Nucleus accumbens (tissue), 56 donors: ENCODE data around the gene PLA2G4F.
"Not testable (repeated sequence)": the region's sequence is repeated elsewhere in the genome, so short reads cannot be mapped to it uniquely, and the experiment has no call there.

ENCODE experiments used
- DNase-seq, 56 donors: peaks; one replicate each; lab custom pipeline; 2025; lab: John Stamatoyannopoulos, UW

The PLA2G4F gene

GRCh38 chr15:42107473-42107872 is 49.0 kb downstream of the PLA2G4F start:
- peak in 16 of 56 donors; percentile 6 to 49 (median 30) for DNase-seq

DNA sequence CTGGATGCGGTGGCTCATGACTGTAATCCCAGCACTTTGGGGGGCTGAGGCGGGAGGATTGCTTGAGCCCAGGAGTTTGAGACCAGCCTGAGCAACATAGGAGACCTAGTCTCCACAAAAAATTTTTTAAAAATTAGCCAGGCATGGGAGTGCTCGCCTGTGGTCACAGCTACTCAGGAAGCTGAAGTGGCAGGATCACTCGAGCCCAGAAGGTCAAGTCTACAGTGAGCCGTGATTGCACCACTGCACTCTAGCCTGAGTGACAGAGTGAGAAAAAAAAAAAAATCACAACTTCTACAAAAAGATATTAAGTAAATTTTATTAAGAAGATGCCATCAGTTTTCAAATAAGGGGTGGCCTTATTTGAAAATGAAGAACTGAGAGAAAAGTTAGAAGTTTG is 50.1 kb downstream of the PLA2G4F start:
- DNase-seq = no peak

- no peak for DNase-seq
Measured at GRCh38 chr15:42104095-42104891, 52.1 kb downstream of the PLA2G4F start.

- no peak for DNase-seq
Measured at GRCh38 chr15:42102646-42103235, 53.7 kb downstream of the PLA2G4F start.

GRCh38 chr15:42101861-42102260 is 54.6 kb downstream of the PLA2G4F start:
- DNase-seq = no peak

- no peak for DNase-seq
Measured at GRCh38 chr15:42100021-42100800, 56.2 kb downstream of the PLA2G4F start.

DNA sequence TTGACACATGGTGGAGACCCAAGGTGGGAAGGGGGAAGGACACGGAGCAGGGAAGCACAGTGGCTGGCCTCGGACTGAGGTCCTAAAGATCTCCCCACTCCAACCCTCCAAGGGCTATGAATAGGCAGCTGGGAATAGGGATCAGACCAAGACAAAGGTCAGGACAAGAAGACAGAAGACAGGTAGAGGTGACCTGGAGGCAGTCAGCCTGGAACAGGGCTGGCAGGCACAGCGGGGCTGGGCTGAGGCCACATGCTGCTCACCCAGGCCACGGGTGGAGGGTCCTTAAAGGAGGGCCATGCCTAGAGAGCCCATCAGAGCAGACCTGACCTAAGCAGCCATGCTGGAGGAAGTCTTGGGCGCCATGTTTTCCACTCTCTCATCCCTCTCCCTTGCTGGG is 59.4 kb downstream of the PLA2G4F start:
- DNase-seq = no peak

- no peak for DNase-seq
Measured at GRCh38 chr15:42094512-42094963, 61.9 kb downstream of the PLA2G4F start, which contains the start of gene PLA2G4D. PLA2G4D (minus strand) TSS chr15:42094562; CDS start chr15:42094459, 103 bp downstream.

DNA sequence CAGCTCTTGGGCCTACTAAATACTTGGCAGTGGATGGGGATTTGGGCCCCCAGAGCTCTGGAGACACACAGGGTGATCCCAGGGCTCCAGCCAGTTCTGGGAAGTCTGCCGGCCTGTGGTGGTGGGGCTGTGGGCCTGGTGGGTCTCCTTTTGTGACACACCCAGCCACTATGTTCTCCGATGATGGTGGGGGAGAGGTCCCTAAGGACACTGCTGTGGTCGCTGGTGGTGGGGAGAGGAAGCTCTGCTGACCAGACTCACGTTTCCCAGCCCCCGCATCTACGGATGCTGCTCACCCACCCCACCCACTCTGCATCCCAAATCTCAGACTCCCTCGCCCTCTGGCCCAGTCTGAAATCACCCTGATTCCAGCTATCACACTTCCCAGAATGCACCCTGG is 62.5 kb downstream of the PLA2G4F start:
- DNase-seq = peak in 1 of 56 donors; percentile 9

GRCh38 chr15:42092398-42093318 is 63.8 kb downstream of the PLA2G4F start:
- DNase-seq = peak in 27 of 56 donors; percentile 15 to 66 (median 39)

DNA sequence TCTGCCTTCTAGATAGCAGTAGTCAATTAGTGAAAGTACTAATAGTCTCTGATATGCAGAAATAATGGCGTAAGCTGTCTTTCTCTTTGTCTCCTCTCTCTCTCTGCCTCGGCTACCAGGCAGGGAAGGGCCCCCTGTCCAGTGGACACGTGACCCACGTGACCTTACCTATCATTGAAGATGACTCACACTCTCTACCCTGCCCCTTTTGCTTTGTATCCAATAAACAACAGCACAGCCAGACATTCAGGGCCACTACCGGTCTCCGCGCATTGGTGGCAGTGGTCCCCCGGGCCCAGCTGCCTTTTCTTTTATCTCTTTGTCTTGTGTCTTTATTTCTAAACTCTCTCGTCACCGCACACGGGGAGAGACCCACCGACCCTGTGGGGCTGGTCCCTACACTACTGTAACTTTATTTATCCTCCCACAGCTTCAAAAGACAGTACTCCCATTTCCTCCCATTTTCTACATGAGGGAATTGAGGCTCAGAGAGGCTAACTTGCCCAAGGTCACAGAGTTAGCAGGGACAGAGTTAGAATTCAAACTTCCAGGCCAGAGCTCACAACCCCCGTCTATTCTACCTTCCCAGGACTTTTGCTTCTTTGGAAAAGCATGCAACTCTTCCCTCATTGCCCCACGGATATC is 64.6 kb downstream of the PLA2G4F start:
- not testable (repeated sequence) for DNase-seq

- DNase-seq = no peak
Measured at GRCh38 chr15:42090781-42091180, 65.7 kb downstream of the PLA2G4F start.

GRCh38 chr15:42090370-42090769 is 66.1 kb downstream of the PLA2G4F start:
- no peak for DNase-seq

DNA sequence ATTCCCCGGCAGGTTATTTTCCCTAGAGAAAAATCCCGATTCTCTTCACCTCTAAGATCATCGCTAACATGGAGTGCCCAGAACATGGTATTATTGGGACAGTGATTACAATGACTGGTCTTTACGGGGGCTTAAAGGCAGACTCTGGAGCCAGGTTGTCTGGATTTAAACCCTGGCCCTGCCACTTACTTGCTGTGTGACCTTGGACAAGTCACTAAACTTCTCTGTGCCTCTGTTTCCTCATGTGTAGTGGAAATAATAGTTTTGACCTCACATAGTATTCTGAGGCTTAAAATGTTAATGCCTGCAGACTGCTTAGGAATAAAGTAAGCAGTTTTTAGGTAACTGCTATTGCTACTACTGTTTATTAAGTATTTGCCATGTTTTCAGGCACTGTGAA is 66.5 kb downstream of the PLA2G4F start:
- no peak for DNase-seq
